Kidney (tissue), 14 donors: ENCODE results near the gene DNAJB1. TPM values are rescaled to one million over a fixed set of nuclear protein-coding genes. Genes with fewer than 3 reads are reported as not detected.

ENCODE experiments used
- DNase-seq, 5 donors: peaks; one replicate each; pipeline ENCODE4 v3.0.0-alpha.2; 2013 to 2020
- FAIRE-seq: peaks from 2 replicates; lab custom pipeline; 2012; peaks lifted over from hg19 to GRCh38; lab: Jason Lieb, UNC
- H3K27ac ChIP-seq, 2 donors: one replicate each; pipeline ENCODE4 v1.7.0; 2013; ENCODE audit warnings: low read depth in 2 of 2, low read length in 2 of 2, inconsistent platforms in 1 of 2
- H3K27me3 ChIP-seq: one replicate; pipeline ENCODE4 v1.7.1; 2013; ENCODE audit warnings: low read length, inconsistent platforms; ENCODE audit not compliant: control insufficient read depth, insufficient read depth
- H3K36me3 ChIP-seq, 3 donors: one replicate each; pipeline versions ENCODE4 v1.7.0 to v1.7.1; 2013; ENCODE audit warnings: low read length in 3 of 3, control low read depth in 1 of 3, inconsistent platforms in 1 of 3; ENCODE audit not compliant: insufficient read depth in 3 of 3, control insufficient read depth in 2 of 3
- H3K4me1 ChIP-seq, 3 donors: one replicate each; pipeline versions ENCODE4 v1.7.0 to v1.7.1; 2013; ENCODE audit warnings: low read length in 3 of 3, inconsistent platforms in 1 of 3, low read depth in 1 of 3; ENCODE audit not compliant: control insufficient read depth in 2 of 3, insufficient read depth in 2 of 3
- H3K4me3 ChIP-seq, 3 donors: one replicate each; pipeline versions ENCODE4 v1.7.0 to v1.8.1; 2013; ENCODE audit warnings: low read length in 3 of 3, control low read depth in 1 of 3, inconsistent platforms in 1 of 3
- H3K9ac ChIP-seq, 3 donors: one replicate each; pipeline versions ENCODE4 v1.7.0 to v1.7.1; 2013; ENCODE audit warnings: low read length in 3 of 3, control low read depth in 1 of 3, inconsistent platforms in 1 of 3
- H3K9me3 ChIP-seq, 3 donors: one replicate each; pipeline versions ENCODE4 v1.7.0 to v1.7.1; 2013; ENCODE audit warnings: low read length in 3 of 3, control low read depth in 1 of 3, inconsistent platforms in 1 of 3; ENCODE audit not compliant: control insufficient read depth in 2 of 3, insufficient read depth in 1 of 3
- CTCF ChIP-seq: IDR thresholded peaks from 3 replicates; pipeline ENCODE4 v1.5.1; 2012; ENCODE audit warnings: mild to moderate bottlenecking, moderate library complexity, borderline replicate concordance; ENCODE audit not compliant: insufficient read depth; ENCODE audit errors: extremely low read depth
- intact Hi-C: fragments of 100-400 bp; cut with DNase I; formaldehyde crosslinking; loops from one replicate; pipeline ENCODE4 v1.11.1; 2022
- polyA plus RNA-seq: library from polyadenylated mRNA; stranded (reverse); fragments of 350-450 nt; fragmentation: Illumina TruSeq; extraction: RNeasy Lipid Tissue Mini Kit (QIAGEN cat#74804); gene quantifications from one replicate; pipeline ENCODE4 v1.2.3, GENCODE V29; 2014; ENCODE audit warnings: low read depth, low replicate concordance; ENCODE audit not compliant: insufficient read depth
- total RNA-seq: library from RNA; stranded (reverse); fragmentation: NEBNext Ultra II Directional; extraction: Animal tissue kit (Norgen Biotek cat#: 25700); gene quantifications from one replicate; pipeline ENCODE4 v1.2.1, GENCODE V29; 2021
- donor health status: control.
- donor health status: control.
- donor health status: control.
- donor health status: control.
- donor health status: control.
- donor health status: DM: yes; HTN: yes; CAD: no.
- donor health status: Normal renal cell carcinoma (clear cell type).

Gene DNAJB1
- total and polyA plus RNA-seq, 2 donors from 2014 or later = 77.9 to 122 TPM

- Histone ChIP-seq H3K4me1 (peaks cover 0 to 15% (median 6%) of the 10 kb centered on the region in 3 donors), H3K36me3 (no peaks in the 10 kb centered on the region), H3K4me3 (no peak overlapping the region), H3K27me3 (no peaks in the 10 kb centered on the region), H3K27ac (peak overlapping the region; percentile 17 to 71), H3K9ac (peak overlapping the region in 1 of 3 donors; percentile 46), H3K9me3 (no peaks in the 10 kb centered on the region)
- no peak for TF ChIP-seq CTCF
- intact Hi-C loops = no loop called here
- FAIRE-seq (no peak), DNase-seq (peak in 2 of 5 donors; percentile 25 to 42)
Measured at GRCh38 chr19:14561847-14562351, 43.7 kb upstream of the DNAJB1 start.

- no peak for TF ChIP-seq CTCF
- no peak for FAIRE-seq
- Histone ChIP-seq H3K27me3 (no peaks in the 10 kb centered on the region), H3K4me1 (peaks cover 0 to 21% (median 12%) of the 10 kb centered on the region in 3 donors), H3K36me3 (no peaks in the 10 kb centered on the region), H3K9me3 (no peaks in the 10 kb centered on the region), H3K9ac (peak overlapping the region in 1 of 3 donors; percentile 46), H3K27ac (peak overlapping the region; percentile 13 to 71), H3K4me3 (no peak overlapping the region)
- DNase-seq = no peak
- intact Hi-C loops = no loop called here
Measured at GRCh38 chr19:14561249-14561648, 43.1 kb upstream of the DNAJB1 start.

GRCh38 chr19:14560776-14561108 lies 42.5 kb upstream of the DNAJB1 start:
- TF ChIP-seq CTCF = no peak
- Histone ChIP-seq H3K4me3 (no peak overlapping the region), H3K9ac (peak overlapping the region in 1 of 3 donors; percentile 46), H3K27ac (no peak overlapping the region), H3K4me1 (peaks cover 0 to 21% (median 12%) of the 10 kb centered on the region in 3 donors), H3K27me3 (no peaks in the 10 kb centered on the region), H3K9me3 (no peaks in the 10 kb centered on the region), H3K36me3 (no peaks in the 10 kb centered on the region)
- DNase-seq (no peak), FAIRE-seq (no peak)
- intact Hi-C loops = no loop called here
